Hepatocyte (in vitro differentiated cells): ENCODE data around the gene RTN4RL2. TPM values are rescaled to one million over a fixed set of nuclear protein-coding genes. Genes with fewer than 3 reads are reported as not detected.

Experiments used
- DNase-seq: peaks from one replicate; pipeline ENCODE4 v3.0.0-alpha.2; 2016; ENCODE audit warnings: low spot score
- H2AFZ ChIP-seq: fragments of 200-600 bp; sonication (generic); 2 replicates; pipeline ENCODE4 v1.6.0; 2016; ENCODE audit warnings: antibody characterized with exemption, mild to moderate bottlenecking
- H3K27ac ChIP-seq: fragments of 200-600 bp; sonication (generic); 2 replicates; pipeline ENCODE4 v1.5.1; 2016; ENCODE audit warnings: mild to moderate bottlenecking
- H3K27me3 ChIP-seq: fragments of 200-600 bp; sonication (generic); 2 replicates; pipeline ENCODE4 v1.6.1; 2016
- H3K36me3 ChIP-seq: fragments of 200-600 bp; sonication (generic); replicated peaks from 2 replicates; pipeline ENCODE4 v1.5.1; 2016; ENCODE audit warnings: low read depth; ENCODE audit not compliant: insufficient read depth
- H3K4me1 ChIP-seq: fragments of 200-600 bp; sonication (generic); 2 replicates; pipeline ENCODE4 v1.5.1; 2016; ENCODE audit warnings: mild to moderate bottlenecking, moderate library complexity; ENCODE audit not compliant: insufficient read depth
- H3K4me2 ChIP-seq: fragments of 200-600 bp; sonication (generic); 2 replicates; pipeline ENCODE4 v1.6.0; 2016
- H3K4me3 ChIP-seq: fragments of 200-600 bp; sonication (generic); 2 replicates; pipeline ENCODE4 v1.5.1; 2016; ENCODE audit warnings: mild to moderate bottlenecking
- H3K79me2 ChIP-seq: fragments of 200-600 bp; sonication (generic); 2 replicates; pipeline ENCODE4 v1.6.0; 2017; ENCODE audit warnings: mild to moderate bottlenecking
- H3K9me2 ChIP-seq: fragments of 200-600 bp; sonication (generic); replicated peaks from 2 replicates; pipeline ENCODE4 v1.6.0; 2017; ENCODE audit warnings: mild to moderate bottlenecking; ENCODE audit not compliant: insufficient read depth
- H3K9me3 ChIP-seq: fragments of 200-600 bp; sonication (generic); 2 replicates; pipeline ENCODE4 v1.5.1; 2016; ENCODE audit warnings: low read depth, mild to moderate bottlenecking
- H4K20me1 ChIP-seq: fragments of 200-600 bp; sonication (generic); 2 replicates; pipeline ENCODE4 v1.6.0; 2016; ENCODE audit warnings: mild to moderate bottlenecking; ENCODE audit not compliant: insufficient read depth, poor library complexity, severe bottlenecking
- CTCF ChIP-seq: fragments of 200-600 bp; sonication (generic); IDR thresholded peaks from 2 replicates; pipeline ENCODE4 v1.5.1; 2016; ENCODE audit warnings: antibody characterized with exemption, mild to moderate bottlenecking; ENCODE audit not compliant: poor library complexity
- EZH2 ChIP-seq: fragments of 200-600 bp; sonication (generic); IDR thresholded peaks from 2 replicates; pipeline ENCODE4 v1.6.1; 2016; ENCODE audit warnings: antibody characterized with exemption, mild to moderate bottlenecking, borderline replicate concordance
- EZH2phosphoT487 ChIP-seq: fragments of 200-600 bp; sonication (generic); IDR thresholded peaks from one replicate; pipeline ENCODE4 v1.6.1; 2018; ENCODE audit warnings: antibody characterized with exemption, mild to moderate bottlenecking, low read depth, moderate library complexity; ENCODE audit not compliant: unreplicated experiment, severe bottlenecking
- WGBS: methylation state at CpG from one replicate; pipeline ENCODE4 v1.1.6; 2016; ENCODE audit warnings: low lambda C conversion rate; ENCODE audit errors: missing lambda C conversion rate; 5-methylcytosine and 5-hydroxymethylcytosine counted together
- polyA plus RNA-seq: library from polyadenylated mRNA; unstranded; fragments of >200 nt; fragmentation: Nextera tagmentation; extraction: Ambion mirVana; gene quantifications from 2 replicates; pipeline ENCODE4 v1.2.1, GENCODE V29; 2016
- total RNA-seq: library from RNA; depleted of rRNA; stranded (reverse); fragments of >200 nt; gene quantifications from 2 replicates; pipeline ENCODE4 v1.2.3, GENCODE V29; 2014

The RTN4RL2 gene
- total and polyA plus RNA-seq, 2 experiments from 2014 or later, result 2.4 to 10.6 TPM

GRCh38 chr11:57459164-57460021 is 935 bp upstream of the RTN4RL2 start:
- Histone ChIP-seq H3K4me2 (peak overlapping the region; percentile 90), H3K4me1 (peaks cover 23% of the 10 kb centered on the region), H3K79me2 (no peaks in the 10 kb centered on the region), H3K9me2 (no peaks in the 10 kb centered on the region), H4K20me1 (no peaks in the 10 kb centered on the region), H3K4me3 (peak overlapping the region; percentile 24), H3K27me3 (peaks cover 68% of the 10 kb centered on the region), H3K36me3 (no peaks in the 10 kb centered on the region), H3K27ac (no peak overlapping the region), H2AFZ (peak overlapping the region; percentile 77), H3K9me3 (no peaks in the 10 kb centered on the region)
- TF ChIP-seq EZH2phosphoT487 (no peak), EZH2 (peak; percentile 61), CTCF (no peak)
- WGBS, result 2% methylated on average over 62 of the region's 62 CpGs
- peak; percentile 48 for DNase-seq

DNA sequence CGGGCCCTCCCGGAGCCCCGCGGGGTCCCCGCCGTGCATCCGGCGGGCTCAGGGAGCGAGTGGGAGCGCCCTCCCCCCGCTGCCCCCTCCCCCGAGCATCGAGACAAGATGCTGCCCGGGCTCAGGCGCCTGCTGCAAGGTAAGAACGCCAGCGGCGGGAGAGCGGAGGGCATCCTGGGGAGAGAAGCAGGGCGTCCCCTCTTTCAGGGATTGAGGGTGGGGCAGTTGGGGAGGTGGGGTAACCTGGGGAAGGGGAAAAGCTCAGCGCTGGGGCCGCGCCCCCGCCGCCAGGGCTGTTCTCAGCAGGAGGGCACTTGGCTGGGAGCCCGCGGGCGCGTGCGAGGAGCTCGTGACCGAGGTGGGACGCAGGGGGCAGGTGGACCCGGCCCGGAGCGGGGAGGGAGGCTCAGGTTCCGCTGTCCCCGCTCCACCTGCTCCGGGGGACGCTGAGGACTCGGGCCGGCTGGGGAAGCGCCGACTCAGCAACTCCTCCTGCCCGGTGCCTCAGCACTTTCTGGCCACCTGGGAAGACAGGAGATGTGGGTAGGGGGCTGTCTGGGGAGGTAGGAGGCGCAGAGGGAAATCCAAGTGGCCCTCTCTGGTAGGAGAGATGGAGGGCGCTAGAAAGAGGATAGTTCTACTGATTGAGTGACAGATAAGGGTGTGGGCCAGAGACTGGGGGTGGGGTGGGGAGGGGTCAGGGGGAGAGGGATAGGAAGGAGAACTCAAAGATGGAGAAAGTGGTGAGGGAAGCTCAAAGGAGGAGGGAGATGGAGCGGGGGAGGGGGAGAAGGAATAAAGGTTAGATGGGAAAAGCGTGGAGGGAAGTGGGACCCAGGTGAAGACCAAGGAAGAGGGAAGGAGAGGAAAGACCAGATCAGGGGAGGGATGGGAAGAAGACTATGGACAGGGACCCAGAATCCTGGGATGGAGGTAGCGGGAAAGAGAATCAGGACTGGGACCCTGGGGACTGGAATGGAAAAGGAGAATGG is 726 bp downstream of the RTN4RL2 start:
- DNase-seq, result no peak
- H3K27me3 ChIP-seq, result peaks cover 78% of the 10 kb centered on the region
- H4K20me1 ChIP-seq, result no peaks in the 10 kb centered on the region

DNA sequence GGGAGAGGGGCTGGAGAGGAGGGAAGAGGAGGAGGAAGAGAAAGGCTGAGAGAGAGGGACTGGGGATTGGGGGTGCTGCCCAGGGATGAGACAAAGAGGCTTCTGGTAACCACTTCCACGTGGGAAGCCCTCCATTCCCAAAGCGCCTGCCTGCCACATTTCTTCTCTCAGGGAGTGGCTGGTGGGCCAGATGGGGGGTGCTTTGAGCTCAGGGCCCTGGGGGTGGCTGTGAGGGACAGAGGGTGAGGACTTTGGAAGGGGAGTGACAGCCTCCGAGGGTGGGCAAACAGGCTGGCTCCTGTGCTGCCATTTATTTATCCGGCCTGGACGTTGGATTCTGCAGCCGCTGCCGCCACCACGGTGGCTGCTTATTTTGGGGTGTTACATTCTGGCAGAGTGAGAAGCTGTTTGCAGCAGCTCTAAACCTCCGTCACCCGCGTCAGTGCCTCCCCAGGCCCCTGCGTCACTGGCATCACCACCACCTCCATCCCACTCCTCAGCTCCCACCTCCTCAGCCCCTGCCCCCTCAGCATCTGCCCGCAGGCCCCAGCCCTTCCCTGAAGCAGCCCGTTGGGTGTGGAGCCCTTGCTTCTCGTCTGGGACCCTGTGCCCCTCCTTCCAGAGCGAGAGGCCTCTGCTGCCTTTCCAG is 1.6 kb downstream of the RTN4RL2 start:
- H3K4me1 ChIP-seq, result peaks cover 23% of the 10 kb centered on the region
- H3K36me3 ChIP-seq, result no peaks in the 10 kb centered on the region
- 63% methylated on average over 12 of the region's 16 CpGs for WGBS
- no peaks in the 10 kb centered on the region for H3K9me3 ChIP-seq
- H3K4me2 ChIP-seq, result no peak overlapping the region
- H4K20me1 ChIP-seq, result no peaks in the 10 kb centered on the region
- TF ChIP-seq EZH2, result no peak
- TF ChIP-seq EZH2phosphoT487, result no peak
- TF ChIP-seq CTCF, result no peak
- H3K27ac ChIP-seq, result no peak overlapping the region
- no peaks in the 10 kb centered on the region for H3K9me2 ChIP-seq
- H3K27me3 ChIP-seq, result peaks cover 78% of the 10 kb centered on the region
- DNase-seq, result no peak
- no peaks in the 10 kb centered on the region for H3K79me2 ChIP-seq
- H2AFZ ChIP-seq, result no peak overlapping the region
- no peak overlapping the region for H3K4me3 ChIP-seq

More for the DNA sequence above, 726 bp downstream of the RTN4RL2 start:
- Histone ChIP-seq H3K9me2 (no peaks in the 10 kb centered on the region), H3K4me3 (peak overlapping the region; percentile 26), H3K79me2 (no peaks in the 10 kb centered on the region), H3K4me1 (peaks cover 23% of the 10 kb centered on the region), H3K4me2 (peak overlapping the region; percentile 90), H3K36me3 (no peaks in the 10 kb centered on the region), H2AFZ (no peak overlapping the region), H3K27ac (no peak overlapping the region), H3K9me3 (no peaks in the 10 kb centered on the region)
- TF ChIP-seq EZH2phosphoT487 (no peak), EZH2 (peak; percentile 83)
- 9% methylated on average over 12 of the region's 50 CpGs for WGBS
